T-helper 22 cell (primary cell): ENCODE results near the gene CDH4.
"Not testable (repeated sequence)": the region's sequence is repeated elsewhere in the genome, so short reads cannot be mapped to it uniquely, and the experiment has no call there.

Experiments
- DNase-seq: peaks from one replicate; pipeline ENCODE4 v3.0.0-alpha.2; 2020; ENCODE audit warnings: low read depth

The CDH4 gene

GRCh38 chr20:61944967-61945366, 692.9 kb downstream of the CDH4 start:
- not testable (repeated sequence) for DNase-seq

- DNase-seq: not testable (repeated sequence)
These were observed 693.4 kb downstream of the CDH4 start for GRCh38 chr20:61945495-61945894.

- DNase-seq: not testable (repeated sequence)
These were observed 696.0 kb downstream of the CDH4 start for GRCh38 chr20:61948056-61948455.

- no peak for DNase-seq
These were observed 696.7 kb downstream of the CDH4 start for GRCh38 chr20:61948586-61949362.

- no peak for DNase-seq
These were observed 697.3 kb downstream of the CDH4 start for GRCh38 chr20:61949363-61949713.

GRCh38 chr20:61949714-61950640, 697.9 kb downstream of the CDH4 start:
- DNase-seq: no peak

GRCh38 chr20:61950641-61951071, 698.6 kb downstream of the CDH4 start:
- no peak for DNase-seq

GRCh38 chr20:61951695-61952533, 699.9 kb downstream of the CDH4 start:
- no peak for DNase-seq

GRCh38 chr20:61953037-61954021, 701.3 kb downstream of the CDH4 start:
- DNase-seq: no peak

- no peak for DNase-seq
These were observed 702.4 kb downstream of the CDH4 start for GRCh38 chr20:61954276-61955021.

- DNase-seq: no peak
These were observed 703.8 kb downstream of the CDH4 start for GRCh38 chr20:61955668-61956395.

GRCh38 chr20:61956396-61957342, 704.6 kb downstream of the CDH4 start:
- DNase-seq: no peak

GRCh38 chr20:61957961-61958715, 706.1 kb downstream of the CDH4 start:
- DNase-seq: no peak

- no peak for DNase-seq
These were observed 707.0 kb downstream of the CDH4 start for GRCh38 chr20:61958773-61959700.

- no peak for DNase-seq
These were observed 708.8 kb downstream of the CDH4 start for GRCh38 chr20:61960836-61961235.

GRCh38 chr20:61963149-61963548, 711.1 kb downstream of the CDH4 start:
- no peak for DNase-seq
